Activated naive CD4-positive, alpha-beta T cell treated with anti-CD3 and anti-CD28 coated beads for 36 hours (primary cell): Measurements from ENCODE around the gene LITAFD. TPM values are rescaled to one million over a fixed set of nuclear protein-coding genes. Genes with fewer than 3 reads are reported as not detected.
"Not testable (repeated sequence)": the region's sequence is repeated elsewhere in the genome, so short reads cannot be mapped to it uniquely, and the experiment has no call there.

Source experiments
- CTCF ChIA-PET: fragments of 350-600 bp; sonication (Branson Sonifier 250); formaldehyde crosslinking; loops from one replicate; lab custom pipeline; 2021; ENCODE audit warnings: antibody characterized with exemption; lab: Charles Lee
- DNase-seq: peaks from one replicate; pipeline ENCODE4 v3.0.0-alpha.2; 2020
- H3K27ac Mint-ChIP-seq: one replicate; pipeline ENCODE4 v1.8.0; 2021; ENCODE audit warnings: mild to moderate bottlenecking, mixed read lengths
- H3K27me3 Mint-ChIP-seq: one replicate; pipeline ENCODE4 v1.8.0; 2021; ENCODE audit warnings: low read depth, mixed read lengths
- H3K36me3 Mint-ChIP-seq: one replicate; pipeline ENCODE4 v1.8.0; 2021; ENCODE audit warnings: low read depth, mixed read lengths
- H3K4me1 Mint-ChIP-seq: one replicate; pipeline ENCODE4 v1.8.0; 2021; ENCODE audit warnings: low read depth, mixed read lengths
- H3K4me3 Mint-ChIP-seq: one replicate; pipeline ENCODE4 v1.8.0; 2021; ENCODE audit warnings: mild to moderate bottlenecking, moderate library complexity, mixed read lengths
- H3K9me3 Mint-ChIP-seq: one replicate; pipeline ENCODE4 v1.8.0; 2021; ENCODE audit warnings: mixed read lengths
- intact Hi-C: fragments of 100-400 bp; cut with micrococcal nuclease; formaldehyde crosslinking; loops from one replicate; pipeline ENCODE4 v1.15.1; 2023
- total RNA-seq, 2 experiments: library from RNA; stranded (reverse); gene quantifications; one replicate each; pipeline ENCODE4 v1.2.3, GENCODE V29; 2021

LITAFD gene
- total RNA-seq, 2 experiments from 2014 or later: not detected

- Mint-ChIP-seq H3K9me3 (no peaks in the 10 kb centered on the region), H3K4me1 (peaks cover 36% of the 10 kb centered on the region), H3K27me3 (no peaks in the 10 kb centered on the region), H3K36me3 (peaks cover 5% of the 10 kb centered on the region), H3K4me3 (peak overlapping the region; percentile 89), H3K27ac (peak overlapping the region; percentile 83)
- DNase-seq: peak; percentile 69
- intact Hi-C loops: loop anchor here (1.0 to 5.0 kb wide), 8 partner anchors 69 to 1869 kb away; partner anchors contain the start of genes ABAT, HAPSTR1, METTL22 and PMM2
- CTCF ChIA-PET: interaction anchor here (1.4 to 5.4 kb wide), 3 partner anchors 12 to 271 kb away, joined by 4 to 36 read pairs (median 6); partner anchors contain the start of gene LITAFD
Measured at GRCh38 chr16:8867932-8868415, 14.2 kb upstream of the LITAFD start.

GRCh38 chr16:8868416-8869211, 13.5 kb upstream of the LITAFD start, which contains the start of gene CARHSP1:
Gene CARHSP1, minus strand, starts transcription at chr16:8869006. Its CDS starts 9,678 bp downstream, at chr16:8859328.
- H3K9me3 Mint-ChIP-seq: no peaks in the 10 kb centered on the region
- peak within 1 kb of the TSS; percentile 83 for H3K27ac Mint-ChIP-seq
- H3K27me3 Mint-ChIP-seq: no peaks in the 10 kb centered on the region
- peaks cover 5% of the 10 kb centered on the region for H3K36me3 Mint-ChIP-seq
- DNase-seq: peak; percentile 81
- peaks cover 36% of the 10 kb centered on the region for H3K4me1 Mint-ChIP-seq
- intact Hi-C loops: loop anchor here (1.0 to 5.0 kb wide), 8 partner anchors 68 to 1868 kb away; partner anchors contain the start of genes ABAT, HAPSTR1, METTL22 and PMM2
- H3K4me3 Mint-ChIP-seq: peak within 1 kb of the TSS; percentile 89
- CTCF ChIA-PET: interaction anchor here (0.9 to 5.4 kb wide), 5 partner anchors 12 to 270 kb away, joined by 3 to 36 read pairs (median 4); partner anchors contain the start of gene LITAFD

- Mint-ChIP-seq H3K27ac (peak overlapping the region; percentile 69), H3K36me3 (peaks cover 5% of the 10 kb centered on the region), H3K4me3 (peak overlapping the region; percentile 80), H3K4me1 (peaks cover 40% of the 10 kb centered on the region), H3K9me3 (no peaks in the 10 kb centered on the region), H3K27me3 (no peaks in the 10 kb centered on the region)
- intact Hi-C loops: loop anchor here (2.0 to 5.0 kb wide), 5 partner anchors 67 to 1867 kb away; partner anchors contain the start of genes ABAT and USP7
- CTCF ChIA-PET: interaction anchor here (0.9 to 5.4 kb wide), 5 partner anchors 11 to 270 kb away, joined by 3 to 36 read pairs (median 4); partner anchors contain the start of gene LITAFD
- no peak for DNase-seq
Measured at GRCh38 chr16:8869212-8869987, 12.8 kb upstream of the LITAFD start.

GRCh38 chr16:8869988-8870241, 12.2 kb upstream of the LITAFD start:
- H3K27me3 Mint-ChIP-seq, H3K27ac Mint-ChIP-seq, H3K9me3 Mint-ChIP-seq, DNase-seq, H3K36me3 Mint-ChIP-seq, H3K4me3 Mint-ChIP-seq: not testable (repeated sequence)
- CTCF ChIA-PET: interaction anchor here (5.4 kb wide), 1 partner anchor 10 kb away, joined by 36 read pairs; the partner anchor contains the start of gene LITAFD
- peaks cover 40% of the 10 kb centered on the region for H3K4me1 Mint-ChIP-seq
- intact Hi-C loops: loop anchor here (2.0 to 5.0 kb wide), 5 partner anchors 67 to 1867 kb away; partner anchors contain the start of genes ABAT and USP7

- no peaks in the 10 kb centered on the region for H3K27me3 Mint-ChIP-seq
- H3K27ac Mint-ChIP-seq: no peak overlapping the region
- peaks cover 5% of the 10 kb centered on the region for H3K36me3 Mint-ChIP-seq
- no peak overlapping the region for H3K4me3 Mint-ChIP-seq
- H3K9me3 Mint-ChIP-seq: no peaks in the 10 kb centered on the region
- H3K4me1 Mint-ChIP-seq: peaks cover 23% of the 10 kb centered on the region
- DNase-seq: no peak
- intact Hi-C loops: no loop called here
- CTCF ChIA-PET: interaction anchor here (1.0 to 5.4 kb wide), 4 partner anchors 8 to 303 kb away, joined by 3 to 36 read pairs (median 4); partner anchors contain the start of gene LITAFD
Measured at GRCh38 chr16:8872071-8872470, 10.1 kb upstream of the LITAFD start.

GRCh38 chr16:8872967-8873865, 8.9 kb upstream of the LITAFD start:
- Mint-ChIP-seq H3K9me3 (no peaks in the 10 kb centered on the region), H3K4me1 (peaks cover 18% of the 10 kb centered on the region), H3K27ac (no peak overlapping the region), H3K36me3 (no peaks in the 10 kb centered on the region), H3K27me3 (no peaks in the 10 kb centered on the region), H3K4me3 (no peak overlapping the region)
- no peak for DNase-seq
- CTCF ChIA-PET: interaction anchor here (0.7 to 5.4 kb wide), 16 partner anchors 7 to 301 kb away, joined by 3 to 36 read pairs (median 4); partner anchors contain the start of gene LITAFD
- intact Hi-C loops: no loop called here

GRCh38 chr16:8873866-8874195, 8.3 kb upstream of the LITAFD start:
- H3K9me3 Mint-ChIP-seq, H3K27me3 Mint-ChIP-seq, H3K4me3 Mint-ChIP-seq, H3K27ac Mint-ChIP-seq, H3K36me3 Mint-ChIP-seq, intact Hi-C loops, DNase-seq: not testable (repeated sequence)
- H3K4me1 Mint-ChIP-seq: peaks cover 21% of the 10 kb centered on the region
- CTCF ChIA-PET: interaction anchor here (0.7 to 1.9 kb wide), 13 partner anchors 10 to 280 kb away, joined by 3 to 17 read pairs (median 4); no protein-coding TSS in a partner anchor

- DNase-seq: no peak
- H3K27me3 Mint-ChIP-seq: no peaks in the 10 kb centered on the region
- intact Hi-C loops: no loop called here
- CTCF ChIA-PET: interaction anchor here (0.6 to 1.9 kb wide), 11 partner anchors 10 to 229 kb away, joined by 3 to 17 read pairs (median 4); no protein-coding TSS in a partner anchor
- no peak overlapping the region for H3K4me3 Mint-ChIP-seq
- peaks cover 18% of the 10 kb centered on the region for H3K4me1 Mint-ChIP-seq
- H3K9me3 Mint-ChIP-seq: no peaks in the 10 kb centered on the region
- no peak overlapping the region for H3K27ac Mint-ChIP-seq
- no peaks in the 10 kb centered on the region for H3K36me3 Mint-ChIP-seq
Measured at GRCh38 chr16:8874388-8874787, 7.8 kb upstream of the LITAFD start.

GRCh38 chr16:8875317-8875716, 6.8 kb upstream of the LITAFD start:
- CTCF ChIA-PET: interaction anchor here (0.7 to 1.6 kb wide), 4 partner anchors 84 to 213 kb away, joined by 3 to 6 read pairs (median 4); no protein-coding TSS in a partner anchor
- H3K4me1 Mint-ChIP-seq: peaks cover 19% of the 10 kb centered on the region
- H3K4me3 Mint-ChIP-seq, H3K9me3 Mint-ChIP-seq, H3K27me3 Mint-ChIP-seq, H3K27ac Mint-ChIP-seq, intact Hi-C loops, DNase-seq, H3K36me3 Mint-ChIP-seq: not testable (repeated sequence)

- no peaks in the 10 kb centered on the region for H3K36me3 Mint-ChIP-seq
- no peak for DNase-seq
- H3K27ac Mint-ChIP-seq: no peak overlapping the region
- no peaks in the 10 kb centered on the region for H3K27me3 Mint-ChIP-seq
- no peak overlapping the region for H3K4me3 Mint-ChIP-seq
- intact Hi-C loops: no loop called here
- no peaks in the 10 kb centered on the region for H3K9me3 Mint-ChIP-seq
- CTCF ChIA-PET: interaction anchor here (0.6 to 5.3 kb wide), 4 partner anchors 8 to 53 kb away, joined by 3 to 36 read pairs (median 16); partner anchors contain the start of gene CARHSP1
- H3K4me1 Mint-ChIP-seq: peaks cover 11% of the 10 kb centered on the region
Measured at GRCh38 chr16:8877894-8878522, 4.1 kb upstream of the LITAFD start.
